NCI-H748 (cell line): ENCODE results near the gene KRTAP4-6.
A peak's percentile ranks its signal among the peaks of the same experiment; 100 is the strongest.
"Not testable (repeated sequence)": the region's sequence is repeated elsewhere in the genome, so short reads cannot be mapped to it uniquely, and the experiment has no call there.

Source experiments
- DNase-seq: peaks from one replicate; lab custom pipeline; 2025; ENCODE audit not compliant: unreplicated experiment; lab: John Stamatoyannopoulos, UW

KRTAP4-6 gene

GRCh38 chr17:41140360-41141131 is at the start of gene KRTAP4-6:
TSS of gene KRTAP4-6 (minus strand) at chr17:41140544. CDS start at chr17:41140487, 57 bp downstream.
- DNase-seq, result no peak

DNA sequence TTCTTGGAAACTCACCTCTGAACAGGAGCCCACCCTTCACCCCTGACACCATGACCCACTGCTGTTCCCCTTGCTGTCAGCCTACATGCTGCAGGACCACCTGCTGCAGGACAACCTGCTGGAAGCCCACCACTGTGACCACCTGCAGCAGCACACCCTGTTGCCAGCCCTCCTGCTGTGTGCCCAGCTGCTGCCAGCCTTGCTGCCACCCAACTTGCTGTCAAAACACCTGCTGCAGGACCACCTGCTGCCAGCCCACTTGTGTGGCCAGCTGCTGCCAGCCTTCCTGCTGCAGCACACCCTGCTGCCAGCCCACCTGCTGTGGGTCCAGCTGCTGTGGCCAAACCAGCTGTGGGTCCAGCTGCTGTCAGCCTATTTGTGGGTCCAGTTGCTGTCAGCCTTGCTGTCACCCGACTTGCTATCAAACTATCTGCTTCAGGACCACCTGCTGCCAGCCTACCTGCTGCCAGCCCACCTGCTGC is 49.5 kb upstream of the KRTAP4-6 start, which contains the start of gene KRTAP9-1:
KRTAP9-1 (plus strand) TSS at position 51 of the 482 bp plus-strand sequence; CDS start at position 51, 0 bp downstream.
- not testable (repeated sequence) for DNase-seq

GRCh38 chr17:41186872-41187271 is 46.5 kb upstream of the KRTAP4-6 start:
- no peak for DNase-seq

DNA sequence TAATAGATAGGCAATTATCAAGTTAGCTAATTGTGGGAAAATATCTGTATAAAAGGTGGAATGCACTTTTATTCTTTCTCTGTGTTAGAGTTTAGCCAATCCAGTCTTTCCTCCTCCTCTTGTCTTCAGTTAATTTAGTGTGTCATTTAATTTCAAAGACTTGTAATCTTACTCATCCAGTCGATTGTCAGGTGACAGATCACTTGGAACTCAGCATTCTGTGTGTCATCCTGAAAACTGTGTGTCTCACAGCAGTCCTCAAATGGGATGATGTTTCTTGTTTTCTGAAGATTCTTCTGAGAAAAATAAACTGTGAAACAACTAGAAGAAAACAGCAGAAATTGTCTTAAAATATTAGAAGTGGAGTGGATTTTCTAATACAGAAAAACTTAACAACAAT is 44.7 kb upstream of the KRTAP4-6 start:
- no peak for DNase-seq

- DNase-seq, result peak; percentile 24
These were observed 44.2 kb upstream of the KRTAP4-6 start, which contains the start of gene KRTAP4-1 for GRCh38 chr17:41184480-41184961. TSS of gene KRTAP4-1 (minus strand) at chr17:41184911. CDS start at chr17:41184854, 57 bp downstream.

DNA sequence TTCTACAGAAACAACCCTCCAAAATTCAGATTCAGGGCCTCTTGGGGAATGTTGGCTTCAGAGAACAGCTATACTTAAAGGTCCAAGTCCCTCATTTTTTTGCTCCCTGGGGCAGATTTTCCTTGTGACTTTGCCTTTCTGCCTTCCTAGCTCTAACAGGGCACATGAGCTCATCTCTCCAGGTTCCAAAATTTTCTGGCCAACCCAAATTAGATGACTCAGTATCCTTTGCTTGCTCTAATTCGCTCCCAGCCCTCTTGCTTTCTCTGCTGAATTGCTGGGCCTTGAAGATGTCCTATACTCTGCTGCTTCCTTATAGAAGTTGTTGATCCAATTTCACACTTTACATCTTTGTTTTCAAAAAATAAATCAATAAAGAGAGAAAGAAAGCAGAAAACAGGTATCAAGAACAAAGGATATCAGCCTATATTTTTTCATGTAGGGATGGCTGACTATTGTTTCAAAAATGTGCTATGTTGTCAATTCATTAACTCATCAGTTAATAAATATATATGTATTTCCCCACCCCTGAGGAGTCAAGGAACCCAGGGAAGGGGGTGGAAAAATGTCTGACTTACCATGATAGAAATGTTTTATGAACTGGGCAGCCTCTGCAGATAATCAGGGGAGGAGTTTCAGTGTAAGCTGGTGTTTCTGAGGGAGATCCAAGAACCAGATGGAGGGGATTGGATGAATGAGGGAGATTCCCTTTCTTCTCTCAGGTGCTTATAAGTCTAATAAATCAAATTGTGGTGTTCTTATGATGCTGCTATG is 38.7 kb upstream of the KRTAP4-6 start:
- DNase-seq, result no peak

GRCh38 chr17:41178341-41178740 is 38.0 kb upstream of the KRTAP4-6 start:
- DNase-seq, result no peak

- no peak for DNase-seq
These were observed 37.5 kb upstream of the KRTAP4-6 start, which contains the start of gene KRTAP4-2 for GRCh38 chr17:41177727-41178271. TSS of gene KRTAP4-2 (minus strand) at chr17:41178221. CDS start at chr17:41178164, 57 bp downstream.

GRCh38 chr17:41176744-41177387 is 36.5 kb upstream of the KRTAP4-6 start:
- no peak for DNase-seq

DNA sequence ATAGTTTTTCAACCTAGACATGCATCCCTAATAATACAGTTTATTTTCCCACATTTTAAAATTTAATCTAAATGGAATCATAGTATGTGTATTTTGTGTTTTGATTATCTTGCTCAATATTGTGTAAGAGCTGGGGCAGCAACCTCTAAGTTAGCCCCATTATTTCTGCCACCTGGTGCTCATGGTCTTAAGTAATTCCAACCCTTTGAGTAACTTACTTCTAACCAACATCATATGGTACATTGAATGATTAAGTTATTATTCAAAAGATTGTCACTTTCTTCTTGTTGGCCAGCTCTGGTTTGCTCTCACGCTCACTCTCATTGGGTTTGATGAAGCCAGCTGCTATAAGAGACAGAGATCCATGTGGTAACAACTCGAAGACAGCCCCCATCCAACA is 31.5 kb upstream of the KRTAP4-6 start:
- no peak for DNase-seq

- DNase-seq, result no peak
These were observed 27.8 kb upstream of the KRTAP4-6 start, which contains the start of gene KRTAP4-3 for GRCh38 chr17:41168121-41168520. TSS of gene KRTAP4-3 (minus strand) at chr17:41168221. CDS start at chr17:41168172, 49 bp downstream.

DNA sequence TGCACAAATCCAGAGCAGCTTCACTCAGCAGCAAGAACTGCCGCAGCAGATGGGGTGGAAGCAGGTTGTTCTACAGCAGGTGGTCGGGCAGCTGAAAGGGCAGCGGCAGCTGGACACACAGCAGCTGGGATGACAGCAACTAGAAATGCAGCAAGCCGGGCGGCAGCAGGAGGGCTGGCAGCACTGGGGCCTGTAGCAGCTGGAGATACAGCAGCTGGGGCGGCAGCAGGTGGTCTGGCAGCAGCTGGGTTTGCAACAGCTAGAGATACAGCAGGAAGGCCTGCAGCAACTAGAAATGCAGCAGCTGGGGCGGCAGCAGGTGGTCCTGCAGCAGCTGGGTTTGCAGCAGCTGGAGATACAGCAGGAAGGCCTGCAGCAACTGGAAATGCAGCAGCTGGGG is 27.2 kb upstream of the KRTAP4-6 start:
- peak; percentile 38 for DNase-seq

DNA sequence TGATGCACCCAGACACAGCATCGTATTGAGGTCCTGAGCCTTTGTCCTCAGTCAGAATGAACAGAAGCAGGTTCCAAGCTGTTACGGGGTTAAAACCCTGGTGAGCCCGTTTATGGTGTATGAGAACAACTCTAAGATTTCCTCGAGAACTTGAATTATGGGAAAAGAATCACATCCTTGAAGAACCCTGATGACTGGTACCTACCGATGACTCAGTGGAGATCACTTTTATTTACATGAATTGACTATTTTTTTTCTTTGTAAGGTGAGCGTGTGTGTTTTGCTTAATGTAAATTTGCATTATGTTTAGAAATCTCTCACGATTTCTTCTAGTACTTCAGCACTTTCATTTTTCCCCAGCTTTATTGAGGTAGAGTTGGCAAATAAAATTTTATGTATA is 23.5 kb upstream of the KRTAP4-6 start:
- no peak for DNase-seq

GRCh38 chr17:41160648-41161047 is 20.3 kb upstream of the KRTAP4-6 start, which contains the start of gene KRTAP4-4:
TSS of gene KRTAP4-4 (minus strand) at chr17:41160748. CDS start at chr17:41160691, 57 bp downstream.
- peak; percentile 17 for DNase-seq

DNA sequence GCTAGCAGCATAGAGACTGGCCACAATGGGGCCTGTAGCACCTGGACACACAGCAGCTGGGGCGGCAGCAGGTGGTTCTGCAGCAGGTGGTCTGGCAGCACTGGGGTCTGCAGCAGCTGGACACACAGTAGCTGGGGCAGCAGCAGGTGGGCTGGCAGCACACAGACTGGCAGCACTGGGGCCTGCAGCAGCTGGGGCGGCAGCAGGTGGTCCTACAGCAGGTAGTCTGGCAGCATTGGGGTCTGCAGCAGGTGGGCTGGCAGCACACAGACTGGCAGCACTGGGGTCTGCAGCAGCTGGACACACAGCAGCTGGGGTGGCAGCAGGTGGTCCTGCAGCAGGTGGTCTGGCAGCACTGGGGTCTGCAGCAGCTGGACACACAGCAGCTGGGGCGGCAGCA is 19.8 kb upstream of the KRTAP4-6 start:
- DNase-seq, result not testable (repeated sequence)

GRCh38 chr17:41153856-41154255 is 13.5 kb upstream of the KRTAP4-6 start:
- no peak for DNase-seq

DNA sequence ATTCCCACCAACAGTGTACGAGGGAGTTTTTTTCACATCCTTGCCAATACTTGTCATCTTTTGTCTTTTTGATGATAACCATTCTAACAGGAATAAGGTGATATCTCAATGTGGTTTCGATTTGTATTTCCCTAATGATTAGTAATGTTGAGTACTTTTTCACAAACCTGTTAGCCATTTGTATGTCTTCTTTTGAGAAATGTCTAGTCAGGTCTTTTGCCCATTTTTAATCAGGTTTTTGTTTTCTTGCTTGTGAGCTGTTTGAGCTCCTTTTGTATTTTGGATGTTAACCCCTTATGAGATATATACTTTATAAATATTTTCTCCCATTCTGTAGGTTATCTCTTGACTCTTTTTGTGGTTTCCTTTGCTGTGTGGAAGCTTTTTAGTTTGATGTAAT is 11.2 kb upstream of the KRTAP4-6 start:
- no peak for DNase-seq

GRCh38 chr17:41150026-41150425 is 9.7 kb upstream of the KRTAP4-6 start:
- DNase-seq, result no peak

DNA sequence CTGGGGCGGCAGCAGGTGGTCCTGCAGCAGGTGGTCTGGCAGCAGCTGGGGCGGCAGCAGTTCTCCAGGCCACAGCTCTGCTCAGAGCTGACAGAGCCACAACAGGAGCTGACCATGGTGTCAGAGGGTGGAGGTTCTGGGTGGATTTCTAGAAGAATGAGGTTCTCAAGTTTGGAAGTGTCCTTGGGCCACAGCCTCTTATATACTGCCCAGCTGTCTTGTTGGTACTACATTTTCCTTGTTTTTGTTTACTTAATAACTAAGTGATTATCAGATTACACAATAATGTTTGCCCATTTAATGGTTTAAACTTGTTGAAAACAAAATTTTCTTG is 9.3 kb upstream of the KRTAP4-6 start, which contains the start of gene KRTAP4-5:
KRTAP4-5 (minus strand) TSS at position 174 of the 334 bp plus-strand sequence; CDS start at position 116, 58 bp downstream.
- DNase-seq, result no peak

DNA sequence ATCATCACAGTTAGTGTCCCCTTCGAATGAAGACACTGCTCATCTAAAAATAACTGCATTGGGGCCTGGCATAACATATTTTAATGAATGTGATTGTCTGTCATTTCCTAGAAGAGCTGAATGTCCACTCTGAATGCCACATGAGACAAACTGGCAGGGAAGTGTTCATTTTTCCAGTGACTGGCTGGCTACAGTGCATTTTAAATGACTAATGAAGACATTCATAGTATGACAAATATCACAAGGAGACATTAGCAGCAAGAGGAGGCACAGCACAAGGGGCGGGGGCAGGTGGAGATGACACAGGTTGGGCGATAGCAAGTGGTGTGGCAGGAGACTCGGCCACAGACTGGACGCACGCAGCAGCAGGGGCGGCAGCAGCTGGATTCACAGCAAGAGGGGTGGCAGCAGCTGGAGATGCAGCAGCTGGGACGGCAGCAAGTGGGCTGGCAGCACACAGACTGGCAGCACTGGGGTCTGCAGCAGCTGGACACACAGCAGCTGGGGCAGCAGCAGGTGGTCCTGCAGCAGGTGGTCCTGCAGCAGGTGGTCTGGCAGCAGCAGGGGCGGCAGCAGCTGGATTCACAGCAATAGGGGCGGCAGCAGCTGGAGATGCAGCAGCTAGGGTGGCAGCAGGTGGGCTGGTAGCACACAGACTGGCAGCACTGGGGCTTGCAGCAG is 8.8 kb upstream of the KRTAP4-6 start:
- peak; percentile 4 for DNase-seq
